Measurements from ENCODE around the gene MISP.

Gene MISP

DNA sequence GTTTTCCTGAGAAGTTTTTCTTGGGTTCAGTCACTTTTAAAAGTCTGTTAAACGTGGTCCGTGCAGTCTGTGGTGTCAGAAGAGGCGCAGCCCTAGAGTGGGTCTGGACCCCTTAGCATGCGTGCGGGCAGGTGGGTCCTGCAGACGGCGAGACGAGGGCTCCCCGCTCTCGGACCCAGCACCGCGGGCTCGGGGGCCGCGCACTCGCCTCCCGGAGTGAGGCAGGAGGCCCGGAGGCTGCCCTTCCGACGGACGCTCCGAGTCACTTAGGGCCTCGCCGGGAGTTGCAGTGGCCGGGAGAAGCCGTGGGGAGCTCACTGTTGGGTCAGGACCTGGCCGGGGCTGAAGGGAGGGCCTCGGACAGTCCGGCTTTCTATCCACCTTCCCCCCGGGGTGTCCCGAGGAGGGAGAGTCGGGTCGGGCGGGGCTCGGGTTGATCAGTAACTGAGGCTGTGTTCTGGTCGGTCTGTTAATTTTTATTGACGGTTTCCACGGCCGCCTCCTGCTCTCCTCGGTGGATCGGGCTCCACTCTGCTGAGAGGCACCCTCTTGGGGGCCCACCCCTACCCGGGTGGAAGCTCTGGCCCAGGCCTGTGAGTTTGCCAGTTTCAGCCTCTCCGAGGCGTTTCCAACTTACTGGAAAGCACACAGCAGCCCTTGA is 47.6 kb downstream of the MISP start:
- DNase-seq: no peak

DNA sequence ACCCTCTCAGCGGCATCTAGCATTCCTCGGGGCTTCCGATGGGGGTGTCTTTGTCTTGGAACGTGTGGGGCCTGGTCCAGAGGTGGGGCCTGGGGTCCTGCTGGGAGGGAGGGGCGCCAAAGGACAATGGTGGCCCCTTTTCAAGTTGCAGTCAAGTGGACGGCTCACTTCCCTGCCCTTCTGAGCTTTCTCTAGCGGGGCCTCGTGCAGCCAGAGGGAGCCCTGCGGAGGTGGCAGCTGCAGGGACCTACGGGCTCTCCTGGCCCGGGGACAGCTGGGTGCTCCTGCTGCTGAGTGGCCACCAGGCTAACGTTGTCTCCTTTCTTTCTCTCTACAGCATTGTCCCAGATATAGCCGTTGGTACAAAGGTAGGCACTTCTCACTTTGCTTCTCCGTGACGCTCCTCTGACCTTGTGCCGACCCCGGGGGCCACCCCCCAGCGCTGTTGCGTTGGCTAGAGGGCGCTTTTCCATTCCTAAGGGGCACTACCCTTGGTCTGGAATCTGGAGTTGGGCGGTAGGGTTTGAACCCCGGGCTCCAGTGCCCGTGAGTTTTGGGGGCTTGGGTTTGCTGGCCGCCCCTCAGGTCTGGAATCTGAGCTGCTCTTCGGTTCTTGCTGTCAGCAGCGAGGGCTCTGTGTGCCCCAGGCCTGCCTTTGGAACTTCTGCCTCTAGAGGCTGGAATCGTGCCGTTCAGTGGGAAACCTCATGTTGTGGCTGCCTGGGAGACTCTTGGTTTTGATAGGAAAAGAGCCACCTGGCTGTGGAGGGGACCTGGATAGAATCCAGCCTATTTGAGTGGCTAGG is 48.4 kb downstream of the MISP start:
- DNase-seq: peak; percentile 56

DNA sequence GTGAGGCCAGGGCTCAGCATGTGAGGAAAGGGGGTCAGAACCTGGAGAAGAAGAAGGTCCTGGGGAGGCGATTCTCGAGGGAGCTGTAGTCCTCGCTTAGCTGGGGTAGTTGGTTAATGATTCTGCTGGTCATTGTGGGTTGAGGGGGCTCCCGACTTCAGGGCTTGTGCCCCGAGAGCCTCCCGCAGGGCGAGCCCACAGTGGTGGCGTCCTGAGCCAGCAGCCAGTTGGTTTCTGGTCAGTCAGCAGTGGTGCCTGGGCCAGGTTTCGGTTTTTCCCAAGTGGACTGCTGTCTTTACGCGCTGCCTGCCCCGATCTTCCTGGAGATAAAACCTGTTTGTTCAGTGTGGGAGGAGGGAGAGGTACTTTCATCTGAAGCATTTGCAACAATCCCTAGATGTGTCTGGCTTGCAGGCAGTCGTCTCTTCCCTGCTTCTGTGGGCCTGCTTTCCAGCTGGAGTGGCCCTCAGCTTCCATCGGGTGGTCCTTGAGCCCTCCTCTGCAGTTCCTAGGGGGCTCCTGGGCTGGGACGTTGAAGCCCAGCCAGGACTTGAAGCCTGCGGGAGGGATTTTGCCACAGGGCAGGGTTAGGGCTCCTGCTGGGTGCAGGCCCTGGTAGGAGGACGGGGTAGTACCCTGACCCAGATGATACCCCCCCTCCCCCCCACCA is 49.6 kb downstream of the MISP start:
- no peak for DNase-seq

DNA sequence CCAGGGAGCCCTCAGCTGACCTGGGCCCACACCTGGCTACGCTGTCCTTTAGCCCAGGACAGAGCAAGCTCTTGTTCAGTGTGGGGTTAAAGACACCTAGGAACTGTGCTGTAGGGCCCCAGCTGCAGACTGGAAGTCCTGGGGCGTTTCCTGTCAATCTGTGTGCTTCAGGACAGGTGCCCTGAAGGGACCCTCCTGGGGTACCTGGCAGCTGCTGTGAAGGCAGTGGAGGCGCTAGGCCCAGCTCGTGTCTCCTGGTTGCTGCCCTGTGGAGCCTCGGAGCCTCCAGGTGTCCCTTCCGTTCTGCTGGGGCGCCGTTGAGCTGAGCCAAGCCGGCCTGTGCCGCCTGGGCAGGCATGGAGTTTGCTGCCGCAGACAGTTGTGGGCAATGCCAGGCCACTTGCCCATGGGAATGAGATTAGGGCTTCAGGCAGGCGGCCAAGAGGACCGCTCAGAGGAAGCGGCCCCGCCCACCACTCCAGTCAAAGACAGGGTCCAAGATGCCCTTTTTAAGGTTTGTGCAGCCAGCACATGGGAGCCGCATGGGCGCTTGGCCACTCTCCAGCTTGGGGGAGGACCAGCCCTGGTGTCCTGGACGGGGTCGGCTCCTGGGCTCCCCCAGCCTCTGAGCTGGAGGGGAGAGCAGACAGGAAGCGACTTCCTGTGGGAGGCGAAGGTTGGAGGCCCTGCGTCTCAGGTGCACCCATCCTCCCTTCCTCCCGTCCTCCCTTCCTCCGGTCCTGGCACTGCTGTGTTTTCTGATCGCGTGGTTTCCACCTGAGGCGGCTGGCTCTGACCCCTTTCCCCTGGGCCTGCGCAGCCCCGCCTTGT is 50.3 kb downstream of the MISP start:
- DNase-seq: peak; percentile 81

DNA sequence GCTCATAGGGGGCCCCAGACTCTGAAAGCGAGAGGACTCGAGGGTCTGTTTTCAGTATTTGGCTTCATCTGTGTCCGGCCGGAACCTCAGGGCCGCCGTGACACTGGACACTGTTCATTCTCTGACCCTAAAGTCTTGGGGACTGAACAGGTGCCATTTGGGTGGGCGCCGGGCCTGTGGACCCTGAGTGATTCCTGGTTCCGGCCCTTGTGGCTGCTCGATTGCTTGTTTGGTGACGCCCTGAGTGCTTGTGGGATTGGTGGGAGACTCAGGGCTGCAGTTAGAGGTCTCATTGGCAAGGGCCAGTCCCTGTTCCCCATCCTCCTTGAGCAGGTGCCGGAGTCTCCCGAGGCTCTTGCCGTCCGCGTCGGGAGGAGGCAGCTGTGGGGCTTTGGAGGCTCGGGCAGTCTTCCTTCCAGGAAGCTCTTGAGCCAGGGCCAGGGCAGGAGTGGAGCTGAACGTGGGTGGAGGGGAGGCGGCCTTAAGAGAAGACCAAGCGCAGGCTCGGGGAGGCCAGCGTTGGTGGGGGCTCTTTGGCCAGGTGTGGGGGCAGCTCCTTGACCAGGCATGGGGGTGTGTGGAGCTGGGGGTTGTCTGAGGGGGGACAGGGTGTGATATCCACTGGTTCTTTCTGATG is 51.1 kb downstream of the MISP start:
- no peak for DNase-seq

DNA sequence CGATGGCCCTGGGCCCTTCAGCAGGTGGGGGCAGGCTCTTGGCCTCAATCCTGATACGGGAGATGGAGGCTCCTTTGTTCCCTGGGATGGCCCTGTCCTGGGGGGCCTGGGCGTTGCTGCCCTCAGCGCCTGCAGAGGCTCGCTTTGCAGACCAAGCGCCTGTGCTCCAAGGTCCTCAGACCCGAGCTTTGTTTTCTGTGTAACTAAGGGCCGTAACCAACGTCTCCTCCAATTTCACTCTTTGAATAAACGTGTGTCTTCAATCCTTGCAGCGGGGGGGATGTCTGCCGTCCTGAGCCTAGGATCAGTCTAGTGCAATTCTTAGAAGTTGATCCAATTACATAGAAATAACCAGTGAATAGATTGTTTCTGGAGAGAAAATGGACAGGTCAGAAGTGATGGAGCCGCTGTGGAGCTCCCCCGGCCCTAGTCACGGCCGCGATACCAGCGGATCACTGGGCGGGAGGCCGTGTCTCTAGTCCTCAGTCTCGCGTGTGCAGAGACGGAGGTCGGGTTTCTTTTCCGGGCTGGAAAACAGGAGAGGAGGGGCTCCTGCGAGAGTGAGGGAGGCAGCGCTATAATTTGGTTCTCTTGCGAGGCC is 51.7 kb downstream of the MISP start:
- no peak for DNase-seq

DNA sequence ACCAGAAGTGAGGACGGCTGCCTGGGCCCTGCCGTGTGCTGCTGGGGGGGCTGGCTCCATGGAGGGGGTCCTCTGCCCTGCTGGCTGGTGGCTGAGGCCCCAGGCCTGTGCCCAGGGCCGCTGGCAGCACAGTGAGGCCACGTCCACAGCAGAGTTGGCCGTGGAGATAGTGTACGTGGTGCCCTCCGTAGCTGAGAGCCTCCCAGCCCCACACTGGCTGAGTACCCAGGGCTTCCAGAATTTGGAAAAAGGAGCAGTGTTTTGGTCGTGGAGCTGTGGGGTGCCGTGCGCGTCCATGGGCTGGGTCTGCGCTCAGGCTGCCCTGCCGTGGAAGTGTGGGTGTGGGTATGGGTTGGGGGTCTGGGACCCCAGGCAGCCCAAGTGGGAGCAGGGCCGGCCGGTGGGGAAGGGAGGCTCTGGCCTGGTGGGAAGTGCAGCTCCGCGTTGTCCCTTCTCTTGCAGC is 52.2 kb downstream of the MISP start:
- DNase-seq: no peak

DNA sequence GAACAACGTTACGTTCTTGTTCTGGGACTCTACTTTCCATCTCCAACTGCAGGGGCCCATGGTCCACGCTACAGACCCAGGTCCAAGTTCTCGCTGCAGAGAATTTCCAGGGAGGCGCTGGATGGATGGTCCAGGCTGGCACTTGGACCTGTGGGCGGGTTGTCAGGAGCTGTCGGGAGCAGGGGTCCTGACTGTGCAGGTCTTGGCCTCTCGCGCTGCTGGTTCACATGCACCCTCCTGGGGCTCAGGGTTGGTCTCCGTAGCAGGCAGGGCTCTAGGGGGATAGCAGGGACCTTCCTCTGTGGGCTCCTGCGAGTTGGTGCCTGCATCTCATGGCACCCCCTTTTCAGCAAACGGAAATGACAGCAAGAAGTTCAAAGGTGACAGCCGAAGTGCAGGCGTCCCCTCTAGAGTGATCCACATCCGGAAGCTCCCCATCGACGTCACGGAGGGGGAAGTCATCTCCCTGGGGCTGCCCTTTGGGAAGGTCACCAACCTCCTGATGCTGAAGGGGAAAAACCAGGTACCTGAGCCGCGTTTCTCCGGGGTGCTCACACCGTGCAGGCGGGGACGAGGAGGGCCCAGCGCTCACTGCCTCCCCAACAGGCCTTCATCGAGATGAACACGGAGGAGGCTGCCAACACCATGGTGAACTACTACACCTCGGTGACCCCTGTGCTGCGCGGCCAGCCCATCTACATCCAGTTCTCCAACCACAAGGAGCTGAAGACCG is 52.9 kb downstream of the MISP start:
- DNase-seq: no peak

DNA sequence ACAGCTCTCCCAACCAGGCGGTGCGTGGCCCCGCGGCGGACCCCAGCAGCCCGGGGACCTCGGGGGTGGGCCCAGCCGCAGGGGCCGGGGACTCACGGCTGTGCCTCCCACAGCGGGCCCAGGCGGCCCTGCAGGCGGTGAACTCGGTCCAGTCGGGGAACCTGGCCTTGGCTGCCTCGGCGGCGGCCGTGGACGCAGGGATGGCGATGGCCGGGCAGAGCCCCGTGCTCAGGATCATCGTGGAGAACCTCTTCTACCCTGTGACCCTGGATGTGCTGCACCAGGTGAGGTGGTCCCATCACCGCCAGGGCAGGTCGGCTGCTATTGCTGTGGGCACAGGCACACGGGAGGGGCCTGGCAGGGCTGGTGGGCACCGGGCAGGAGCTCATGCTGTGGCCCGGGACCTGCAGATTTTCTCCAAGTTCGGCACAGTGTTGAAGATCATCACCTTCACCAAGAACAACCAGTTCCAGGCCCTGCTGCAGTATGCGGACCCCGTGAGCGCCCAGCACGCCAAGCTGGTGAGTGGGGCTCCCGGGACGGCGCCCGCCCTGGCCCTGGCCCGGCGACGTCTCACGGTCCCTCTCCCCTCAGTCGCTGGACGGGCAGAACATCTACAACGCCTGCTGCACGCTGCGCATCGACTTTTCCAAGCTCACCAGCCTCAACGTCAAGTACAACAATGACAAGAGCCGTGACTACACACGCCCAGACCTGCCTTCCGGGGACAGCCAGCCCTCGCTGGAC is 53.7 kb downstream of the MISP start:
- no peak for DNase-seq

DNA sequence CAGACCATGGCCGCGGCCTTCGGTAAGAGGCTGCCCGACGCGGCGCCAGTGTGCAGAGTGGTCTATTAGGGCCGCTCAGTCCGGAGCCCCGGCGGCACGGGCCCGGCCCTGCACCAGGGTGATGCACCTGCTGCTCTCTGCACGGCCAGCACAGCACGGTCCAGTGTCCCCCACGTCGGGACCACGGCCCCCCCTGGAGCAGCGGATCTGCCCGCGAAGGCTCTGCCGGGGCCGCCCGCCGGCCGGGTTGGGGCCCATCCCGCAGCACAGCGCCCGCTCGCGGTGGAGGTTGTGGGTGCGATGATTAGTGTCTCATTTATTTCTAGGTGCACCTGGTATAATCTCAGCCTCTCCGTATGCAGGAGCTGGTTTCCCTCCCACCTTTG is 54.2 kb downstream of the MISP start:
- DNase-seq: no peak

DNA sequence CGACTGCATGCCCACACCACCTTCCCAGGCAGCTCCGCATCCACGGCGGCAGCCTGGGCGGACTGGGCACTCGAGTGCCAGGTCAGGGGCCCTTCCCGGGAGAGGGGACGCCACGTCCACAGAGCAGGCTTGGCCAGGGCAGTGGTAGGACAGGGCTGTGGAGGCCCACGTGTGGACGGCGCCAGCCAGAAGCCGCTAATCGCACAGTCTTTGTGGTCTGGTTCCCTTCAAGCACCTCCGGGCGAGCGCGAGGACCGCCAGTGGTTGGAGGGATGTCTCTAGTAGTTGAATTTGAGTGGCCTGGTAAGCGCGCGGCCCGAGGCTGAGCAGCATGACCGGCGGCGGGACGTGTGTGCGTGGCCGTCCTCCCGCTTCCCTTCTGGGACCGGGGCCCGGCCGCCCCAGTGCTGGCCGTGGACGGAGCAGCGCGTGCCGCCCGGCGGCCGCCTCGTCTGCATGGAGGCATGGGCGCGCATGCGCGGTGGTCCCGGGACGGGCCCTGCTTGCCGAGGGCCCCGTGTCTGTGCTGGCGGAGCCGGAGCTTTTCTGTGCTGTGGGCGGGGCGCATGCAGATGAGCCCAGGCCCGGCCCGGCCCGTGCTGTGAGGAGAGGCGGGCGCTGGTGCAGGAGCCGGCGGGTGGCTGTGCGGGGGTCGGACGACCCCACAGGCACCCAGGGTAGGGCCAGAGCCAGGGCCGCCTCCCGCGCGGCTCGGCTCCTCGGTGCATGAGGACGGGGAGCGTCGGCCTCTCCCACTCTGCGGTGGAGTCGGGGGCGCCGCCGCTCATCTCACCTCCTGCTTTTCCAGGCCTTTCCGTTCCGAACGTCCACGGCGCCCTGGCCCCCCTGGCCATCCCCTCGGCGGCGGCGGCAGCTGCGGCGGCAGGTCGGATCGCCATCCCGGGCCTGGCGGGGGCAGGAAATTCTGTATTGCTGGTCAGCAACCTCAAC is 55.0 kb downstream of the MISP start:
- DNase-seq: no peak

DNA sequence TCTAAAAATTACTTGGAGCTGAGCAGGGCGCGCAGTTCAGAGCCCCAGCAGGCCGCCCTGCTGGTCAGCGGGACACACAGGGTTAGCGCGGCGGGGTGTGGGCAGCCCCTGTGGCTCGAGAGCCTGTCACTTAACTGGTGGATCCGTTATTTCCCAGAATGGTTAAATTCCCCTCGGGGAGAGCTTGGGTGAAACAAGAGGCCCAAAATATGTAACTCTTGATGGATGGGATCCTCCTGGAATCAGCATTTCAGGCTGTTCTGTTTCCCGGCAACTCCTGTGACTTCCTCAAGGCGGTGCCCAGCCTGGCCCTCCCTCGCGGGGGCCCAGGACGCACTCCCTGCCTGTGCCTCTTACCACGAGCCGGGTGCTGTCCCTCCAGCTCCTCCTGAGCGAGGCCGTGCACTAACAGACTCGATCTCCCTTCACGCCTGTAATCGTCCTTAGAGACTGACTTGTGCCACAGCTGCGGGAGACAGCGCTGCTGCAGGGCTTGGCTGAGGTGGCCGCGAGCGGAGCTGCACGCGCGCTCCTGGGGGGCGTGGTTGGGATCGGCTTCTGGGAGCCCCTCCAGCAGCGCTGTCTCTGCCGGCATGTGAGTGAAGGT is 56.0 kb downstream of the MISP start:
- no peak for DNase-seq

DNA sequence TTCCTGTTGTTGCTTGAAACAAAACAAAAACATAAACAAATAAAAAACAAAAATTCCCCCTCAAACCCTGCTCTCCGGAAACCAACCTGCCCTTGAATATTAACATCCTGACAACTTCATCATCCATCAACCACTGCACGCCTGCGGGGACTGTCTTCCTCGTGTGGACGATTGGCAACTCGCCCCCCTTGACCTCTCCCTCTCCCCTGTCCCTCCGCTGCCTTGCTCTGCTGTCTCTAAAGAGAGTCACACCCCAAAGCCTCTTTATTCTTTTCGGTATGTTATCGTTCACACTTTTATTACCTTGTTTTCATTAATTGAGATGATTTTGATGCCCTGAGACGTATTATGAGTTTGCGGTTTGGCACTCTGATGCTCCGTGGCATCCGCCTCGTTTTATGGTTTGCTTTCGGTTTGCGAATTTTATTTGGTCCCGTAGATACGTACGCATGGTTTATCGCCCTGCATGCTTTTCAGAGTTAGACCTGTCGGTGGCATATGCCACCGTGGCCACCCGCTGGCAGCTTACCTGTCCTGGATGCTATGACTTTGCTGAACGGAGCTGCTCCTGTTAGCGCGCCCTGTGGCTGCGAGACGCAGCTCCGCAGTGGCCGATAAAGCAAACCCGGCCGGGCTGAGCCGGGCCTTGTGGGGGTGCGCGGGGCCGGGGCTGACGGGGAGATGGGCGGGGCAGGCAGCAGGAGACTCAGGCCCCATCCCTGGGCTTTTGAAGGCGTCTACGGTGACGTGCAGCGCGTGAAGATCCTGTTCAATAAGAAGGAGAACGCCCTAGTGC is 56.9 kb downstream of the MISP start:
- no peak for DNase-seq

DNA sequence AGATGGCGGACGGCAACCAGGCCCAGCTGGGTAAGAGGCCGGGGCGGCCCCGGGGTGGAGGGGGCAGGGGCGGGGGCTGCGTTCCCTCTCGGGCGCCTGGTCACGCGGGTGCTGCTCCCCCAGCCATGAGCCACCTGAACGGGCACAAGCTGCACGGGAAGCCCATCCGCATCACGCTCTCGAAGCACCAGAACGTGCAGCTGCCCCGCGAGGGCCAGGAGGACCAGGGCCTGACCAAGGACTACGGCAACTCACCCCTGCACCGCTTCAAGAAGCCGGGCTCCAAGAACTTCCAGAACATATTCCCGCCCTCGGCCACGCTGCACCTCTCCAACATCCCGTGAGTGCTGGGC is 57.5 kb downstream of the MISP start:
- no peak for DNase-seq

DNA sequence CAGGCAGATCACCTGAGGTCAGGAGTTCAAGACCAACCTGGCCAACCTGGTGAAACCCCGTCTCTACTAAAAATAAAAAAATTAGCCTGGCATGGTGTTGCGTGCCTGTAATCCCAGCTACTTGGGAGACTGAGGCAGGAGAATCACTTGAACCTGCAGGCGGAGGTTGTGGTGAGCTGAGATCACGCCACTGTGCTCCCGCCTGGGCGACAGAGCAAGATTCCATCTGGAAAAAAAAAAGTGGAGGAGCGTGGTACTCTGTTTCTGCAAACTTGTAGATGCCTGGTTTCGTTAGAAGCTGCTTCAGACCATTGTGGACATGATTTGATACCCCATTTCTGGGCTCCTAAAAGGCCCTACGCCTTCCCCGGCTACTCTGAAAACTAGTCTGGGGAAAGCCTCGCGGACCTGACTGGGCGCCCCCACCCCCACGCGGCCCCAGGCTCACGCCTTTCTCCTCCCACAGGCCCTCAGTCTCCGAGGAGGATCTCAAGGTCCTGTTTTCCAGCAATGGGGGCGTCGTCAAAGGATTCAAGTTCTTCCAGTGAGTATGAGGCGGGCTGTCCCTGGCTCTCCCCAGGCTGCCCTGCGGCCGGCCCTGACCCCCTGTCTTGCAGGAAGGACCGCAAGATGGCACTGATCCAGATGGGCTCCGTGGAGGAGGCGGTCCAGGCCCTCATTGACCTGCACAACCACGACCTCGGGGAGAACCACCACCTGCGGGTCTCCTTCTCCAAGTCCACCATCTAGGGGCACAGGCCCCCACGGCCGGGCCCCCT is 59.4 kb downstream of the MISP start:
- no peak for DNase-seq

DNA sequence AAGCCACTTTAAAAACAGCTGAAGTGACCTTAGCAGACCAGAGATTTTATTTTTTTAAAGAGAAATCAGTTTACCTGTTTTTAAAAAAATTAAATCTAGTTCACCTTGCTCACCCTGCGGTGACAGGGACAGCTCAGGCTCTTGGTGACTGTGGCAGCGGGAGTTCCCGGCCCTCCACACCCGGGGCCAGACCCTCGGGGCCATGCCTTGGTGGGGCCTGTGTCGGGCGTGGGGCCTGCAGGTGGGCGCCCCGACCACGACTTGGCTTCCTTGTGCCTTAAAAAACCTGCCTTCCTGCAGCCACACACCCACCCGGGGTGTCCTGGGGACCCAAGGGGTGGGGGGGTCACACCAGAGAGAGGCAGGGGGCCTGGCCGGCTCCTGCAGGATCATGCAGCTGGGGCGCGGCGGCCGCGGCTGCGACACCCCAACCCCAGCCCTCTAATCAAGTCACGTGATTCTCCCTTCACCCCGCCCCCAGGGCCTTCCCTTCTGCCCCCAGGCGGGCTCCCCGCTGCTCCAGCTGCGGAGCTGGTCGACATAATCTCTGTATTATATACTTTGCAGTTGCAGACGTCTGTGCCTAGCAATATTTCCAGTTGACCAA is 60.1 kb downstream of the MISP start:
- no peak for DNase-seq

DNA sequence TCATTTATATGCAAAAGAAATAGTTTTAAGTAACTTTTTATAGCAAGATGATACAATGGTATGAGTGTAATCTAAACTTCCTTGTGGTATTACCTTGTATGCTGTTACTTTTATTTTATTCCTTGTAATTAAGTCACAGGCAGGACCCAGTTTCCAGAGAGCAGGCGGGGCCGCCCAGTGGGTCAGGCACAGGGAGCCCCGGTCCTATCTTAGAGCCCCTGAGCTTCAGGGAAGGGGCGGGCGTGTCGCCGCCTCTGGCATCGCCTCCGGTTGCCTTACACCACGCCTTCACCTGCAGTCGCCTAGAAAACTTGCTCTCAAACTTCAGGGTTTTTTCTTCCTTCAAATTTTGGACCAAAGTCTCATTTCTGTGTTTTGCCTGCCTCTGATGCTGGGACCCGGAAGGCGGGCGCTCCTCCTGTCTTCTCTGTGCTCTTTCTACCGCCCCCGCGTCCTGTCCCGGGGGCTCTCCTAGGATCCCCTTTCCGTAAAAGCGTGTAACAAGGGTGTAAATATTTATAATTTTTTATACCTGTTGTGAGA is 60.7 kb downstream of the MISP start:
- DNase-seq: no peak
